Left lung (tissue), 10 donors: ENCODE data around the gene MIGA1. TPM values are rescaled to one million over a fixed set of nuclear protein-coding genes. Genes with fewer than 3 reads are reported as not detected.
A peak's percentile ranks its signal among the peaks of the same experiment; 100 is the strongest.

Experiments used
- ATAC-seq: fragments of 200-7000 bp; cut with Tn5 transposase; one replicate; pipeline ENCODE4 v1.9.1; 2020; ENCODE audit warnings: moderate library complexity
- DNase-seq, 4 donors: peaks; one replicate each; pipeline ENCODE4 v3.0.0-alpha.2; 2013 to 2020
- H3K27ac ChIP-seq, 2 donors: fragments of 200-600 bp; sonication (generic) in 1 of 2; one replicate each; pipeline versions ENCODE4 v1.5.0 to v1.8.0; 2020 to 2021
- H3K27me3 ChIP-seq, 2 donors: fragments of 200-600 bp; sonication (generic) in 1 of 2; one replicate each; pipeline versions ENCODE4 v1.5.0 to v1.8.0; 2020 to 2021
- H3K36me3 ChIP-seq, 2 donors: fragments of 200-600 bp; sonication (generic) in 1 of 2; one replicate each; pipeline versions ENCODE4 v1.5.0 to v1.8.0; 2020 to 2021
- H3K4me1 ChIP-seq, 2 donors: fragments of 200-600 bp; one replicate each; pipeline ENCODE4 v1.8.0; 2021
- H3K4me3 ChIP-seq, 2 donors: fragments of 200-600 bp; sonication (generic) in 1 of 2; one replicate each; pipeline versions ENCODE4 v1.5.0 to v1.8.0; 2020 to 2021; ENCODE audit warnings: mild to moderate bottlenecking in 1 of 2
- H3K9me3 ChIP-seq, 2 donors: fragments of 200-600 bp; sonication (generic) in 1 of 2; one replicate each; pipeline versions ENCODE4 v1.5.0 to v1.8.0; 2020 to 2021
- CTCF ChIP-seq, 2 donors: fragments of 200-600 bp; sonication (generic) in 1 of 2; IDR thresholded peaks; one replicate each; pipeline versions ENCODE4 v1.5.0 to v1.8.0; 2021; ENCODE audit warnings: antibody characterized with exemption in 2 of 2
- intact Hi-C, 2 donors: fragments of 100-400 bp; cut with DNase I; formaldehyde crosslinking; loops; one replicate each; pipeline versions ENCODE4 v1.11.2 to v1.14.2; 2022
- polyA plus RNA-seq, 6 donors: library from polyadenylated mRNA; unstranded; fragments of 120-200 nt; gene quantifications; one replicate each; pipeline ENCODE4 v1.2.1, GENCODE V29; 2013; ENCODE audit not compliant: insufficient read length in 6 of 6
- total RNA-seq, 2 donors: library from RNA; stranded (reverse); fragmentation: NEBNext Ultra II Directional; extraction: Animal tissue kit (Norgen Biotek cat#: 25700); gene quantifications; one replicate each; pipeline ENCODE4 v1.2.1, GENCODE V29; 2021
- donor health status: DM: no; HTN: yes; CAD: no.
- donor health status: DM: no; HTN: no; CAD: no.

MIGA1 gene
- total and polyA plus RNA-seq, 8 donors = 15.5 to 20.5 (median 18.6) TPM

- DNase-seq (no peak), ATAC-seq (no peak)
- Histone ChIP-seq H3K27ac (no peak overlapping the region), H3K27me3 (no peaks in the 10 kb centered on the region), H3K4me3 (no peak overlapping the region), H3K9me3 (no peaks in the 10 kb centered on the region), H3K36me3 (no peaks in the 10 kb centered on the region), H3K4me1 (no peaks in the 10 kb centered on the region)
- TF ChIP-seq CTCF (IDR thresholded peaks at IDR 0.05) = no peak
- intact Hi-C loops = no loop called here
These were observed 97.4 kb downstream of the MIGA1 start for GRCh38 chr1:77876884-77877283.

GRCh38 chr1:77881061-77881460 is 101.6 kb downstream of the MIGA1 start:
- no peak for ATAC-seq
- Histone ChIP-seq H3K4me3 (no peak overlapping the region), H3K36me3 (no peaks in the 10 kb centered on the region), H3K4me1 (no peaks in the 10 kb centered on the region), H3K9me3 (no peaks in the 10 kb centered on the region), H3K27me3 (no peaks in the 10 kb centered on the region), H3K27ac (no peak overlapping the region)
- intact Hi-C loops = loop anchor here in 1 of 2 donors (10.0 kb wide), 1 partner anchor 56 kb away; no protein-coding TSS in a partner anchor
- DNase-seq = no peak
- no peak for TF ChIP-seq CTCF (IDR thresholded peaks at IDR 0.05)

- no peaks in the 10 kb centered on the region for H3K9me3 ChIP-seq
- TF ChIP-seq CTCF (IDR thresholded peaks at IDR 0.05) = no peak
- ATAC-seq (no peak), DNase-seq (no peak)
- no peaks in the 10 kb centered on the region for H3K27me3 ChIP-seq
- no peaks in the 10 kb centered on the region for H3K36me3 ChIP-seq
- H3K27ac ChIP-seq = no peak overlapping the region
- intact Hi-C loops = loop anchor here in 1 of 2 donors (10.0 kb wide), 1 partner anchor 58 kb away; no protein-coding TSS in a partner anchor
- no peak overlapping the region for H3K4me3 ChIP-seq
- no peaks in the 10 kb centered on the region for H3K4me1 ChIP-seq
These were observed 103.0 kb downstream of the MIGA1 start for GRCh38 chr1:77882411-77882810.

- peaks cover 0 to 10% of the 10 kb centered on the region in 2 donors for H3K4me1 ChIP-seq
- TF ChIP-seq CTCF (IDR thresholded peaks at IDR 0.05) = no peak
- ATAC-seq (peak; percentile 83), DNase-seq (peak; percentile 77 to 84 (median 83))
- H3K9me3 ChIP-seq = no peaks in the 10 kb centered on the region
- H3K4me3 ChIP-seq = peak within 1 kb of the TSS; percentile 54 to 73
- H3K36me3 ChIP-seq = no peaks in the 10 kb centered on the region
- intact Hi-C loops = loop anchor here in 1 of 2 donors (10.0 kb wide), 1 partner anchor 63 kb away; no protein-coding TSS in a partner anchor
- H3K27ac ChIP-seq = peak within 1 kb of the TSS; percentile 82 to 89
- peaks cover 0 to 14% of the 10 kb centered on the region in 2 donors for H3K27me3 ChIP-seq
These were observed 108.8 kb downstream of the MIGA1 start, which contains the start of gene NEXN for GRCh38 chr1:77888081-77888780. Gene NEXN, plus strand, starts transcription at chr1:77888624. Its CDS starts 27,483 bp downstream, at chr1:77916107.
